WI38 (cell line): ENCODE data around the gene RMND5B.

Source experiments
- H3K4me3 ChIP-seq: 2 replicates; pipeline ENCODE4 v1.5.1; 2011; ENCODE audit warnings: low read depth, mild to moderate bottlenecking, control low read depth, low read length
- CTCF ChIP-seq: IDR thresholded peaks from 2 replicates; pipeline ENCODE4 v1.5.1; 2012; ENCODE audit warnings: low read depth, mild to moderate bottlenecking, control low read depth, low read length

The RMND5B gene

GRCh38 chr5:178107756-178108310 lies 23.0 kb upstream of the RMND5B start:
- H3K4me3 ChIP-seq: no peak overlapping the region
- no peak for TF ChIP-seq CTCF

GRCh38 chr5:178108446-178108845 lies 22.4 kb upstream of the RMND5B start:
- TF ChIP-seq CTCF: no peak
- H3K4me3 ChIP-seq: no peak overlapping the region

DNA sequence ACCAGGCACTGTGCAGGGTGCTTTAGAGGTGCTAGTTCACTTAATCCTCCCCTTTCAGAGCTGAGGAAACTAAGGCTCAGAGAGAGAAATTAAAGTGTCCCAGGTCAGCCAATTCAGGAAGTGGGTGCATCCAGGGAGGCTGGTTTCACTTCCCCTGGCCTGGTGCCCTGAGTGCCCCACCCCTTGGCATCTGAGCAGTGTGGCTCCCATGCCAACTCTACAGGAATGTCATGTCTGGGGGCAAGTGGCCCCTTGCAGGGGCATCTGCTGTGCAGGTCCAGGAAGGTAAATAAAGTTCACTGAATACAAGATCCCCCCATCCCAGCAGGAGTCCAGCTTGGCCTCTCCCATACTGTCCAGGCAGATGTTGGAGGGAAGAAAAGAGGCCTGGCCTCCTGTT lies 21.8 kb upstream of the RMND5B start:
- no peak for TF ChIP-seq CTCF
- H3K4me3 ChIP-seq: no peak overlapping the region

GRCh38 chr5:178110511-178110910 lies 20.3 kb upstream of the RMND5B start:
- TF ChIP-seq CTCF: no peak

GRCh38 chr5:178111925-178112324 lies 18.9 kb upstream of the RMND5B start:
- H3K4me3 ChIP-seq: no peak overlapping the region
- no peak for TF ChIP-seq CTCF

More at GRCh38 chr5:178110511-178110910, 20.3 kb upstream of the RMND5B start:
- no peak overlapping the region for H3K4me3 ChIP-seq

DNA sequence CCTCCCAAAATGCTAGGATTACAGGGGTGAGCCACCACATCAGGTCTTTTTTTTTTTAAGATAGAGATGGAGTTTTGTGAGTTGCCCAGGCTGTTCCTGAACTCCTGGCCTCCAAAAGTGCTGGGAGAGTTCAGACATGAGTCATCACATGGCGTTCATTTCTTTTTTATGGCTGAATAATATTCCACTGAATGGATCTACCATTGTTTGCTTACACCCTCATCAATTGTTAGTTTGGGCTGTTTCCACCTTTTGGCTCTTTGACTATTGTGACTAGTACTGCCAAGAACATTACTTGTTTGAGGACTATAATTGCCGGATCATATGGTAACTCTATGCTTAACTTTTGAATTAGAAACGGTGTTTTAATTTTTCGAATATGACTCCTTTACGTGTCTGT lies 18.3 kb upstream of the RMND5B start:
- TF ChIP-seq CTCF: no peak
- no peak overlapping the region for H3K4me3 ChIP-seq

GRCh38 chr5:178113141-178113787 lies 17.6 kb upstream of the RMND5B start, which contains the start of gene N4BP3:
Gene N4BP3, plus strand, starts transcription at chr5:178113532. Its CDS starts 6,052 bp downstream, at chr5:178119584.
- peak within 1 kb of the TSS; percentile 34 for H3K4me3 ChIP-seq
- TF ChIP-seq CTCF: no peak
